ENCODE measurements around the gene SIPA1L2. TPM values are rescaled to one million over a fixed set of nuclear protein-coding genes. Genes with fewer than 3 reads are reported as not detected.

Gene SIPA1L2
- total and polyA plus RNA-seq, 10 of the 15 experiments (the other 5 are each of a cell fraction or from before 2014, with no cell fraction given) = 0.01 to 0.18 TPM; not detected in 8

GRCh38 chr1:232622981-232623380 is 7.0 kb downstream of the SIPA1L2 start:
- no peaks in the 10 kb centered on the region for H3K4me1 ChIP-seq (ENCODE audit: control insufficient read depth, insufficient read depth, low read length)
- no peaks in the 10 kb centered on the region for H3K36me3 ChIP-seq (ENCODE audit: control insufficient read depth in 2 of 2, insufficient read depth in 2 of 2, low read length in 1 of 2)
- H3K27ac ChIP-seq (ENCODE audit: control insufficient read depth, insufficient read depth) = no peak overlapping the region
- no peak overlapping the region for H3K4me3 ChIP-seq
- BruUV-seq (replicated peaks) = no TSS peak
- no peak for TF ChIP-seq CREB1 (IDR thresholded peaks at IDR 0.05; ENCODE audit: low read depth)
- TF ChIP-seq SPI1 (IDR thresholded peaks at IDR 0.05; ENCODE audit: borderline replicate concordance, insufficient read depth, low read depth, low read length) = no peak
- no peak for TF ChIP-seq ZSCAN29 (IDR thresholded peaks at IDR 0.05)
- no peak for TF ChIP-seq SMAD1 (IDR thresholded peaks at IDR 0.05; ENCODE audit: low read depth, partially characterized antibody)
- TF ChIP-seq RUNX3 (IDR thresholded peaks at IDR 0.05; ENCODE audit: low read length) = no peak
- no peak for TF ChIP-seq ZBTB33 (IDR thresholded peaks at IDR 0.05)
- TF ChIP-seq POLR2AphosphoS5 (IDR thresholded peaks at IDR 0.05; ENCODE audit: low read length) = no peak
- TF ChIP-seq FOXM1 (IDR thresholded peaks at IDR 0.05; ENCODE audit: low read depth, low read length) = no peak
- TF ChIP-seq ZNF217 (IDR thresholded peaks at IDR 0.05) = no peak
- TF ChIP-seq ETV6 (conservative IDR thresholded peaks at IDR 0.05 in 1 of 2, IDR thresholded peaks at IDR 0.05 in 1 of 2; ENCODE audit: borderline replicate concordance in 1 of 2, low read depth in 1 of 2) = no peak
- no peak for TF ChIP-seq ATF3 (IDR thresholded peaks at IDR 0.05; ENCODE audit: borderline replicate concordance, extremely low read depth, low read depth, low read length)
- TF ChIP-seq IRF3 (IDR thresholded peaks at IDR 0.05) = no peak
- DNase-seq (ENCODE audit: low read depth, low spot score) (no peak), ATAC-seq (no peak), FAIRE-seq (no peak)
- intact Hi-C loops (cut with micrococcal nuclease; ENCODE audit: unreplicated experiment) = loop anchor here (5.0 kb wide), 1 partner anchor 756 kb away; no protein-coding TSS in a partner anchor
- ChIA-PET RAD21 (ENCODE audit: unreplicated experiment) (no interaction called here), POLR2A (no interaction called here), SMC1A (ENCODE audit: uncharacterized antibody, unreplicated experiment) (no interaction called here), CTCF (no interaction called here)
- no peaks in the 10 kb centered on the region for H3K79me2 ChIP-seq (ENCODE audit: control insufficient read depth, insufficient read depth, low read length)
- 31% methylated on average over 8 of the region's 8 CpGs for WGBS (ENCODE audit: insufficient coverage, insufficient replicate concordance, low lambda C conversion rate, missing lambda C conversion rate)
- H3K9ac ChIP-seq (ENCODE audit: control insufficient read depth, insufficient read depth, low read length) = no peak overlapping the region
- no peaks in the 10 kb centered on the region for H4K20me1 ChIP-seq (ENCODE audit: control insufficient read depth, insufficient read depth)
- in situ Hi-C loops (cut with MboI) = no loop called here
- H3K4me2 ChIP-seq (ENCODE audit: control insufficient read depth, insufficient read depth) = no peak overlapping the region
- H2AFZ ChIP-seq (ENCODE audit: control insufficient read depth, low read depth, low read length) = no peak overlapping the region
- H3K9me3 ChIP-seq (replicated peaks; ENCODE audit: control insufficient read depth, insufficient read depth, low read length) = no peaks in the 10 kb centered on the region
- H3K27me3 ChIP-seq (replicated peaks in 1 of 2; ENCODE audit: control insufficient read depth in 2 of 2, insufficient read depth in 2 of 2, low read length in 1 of 2) = peaks cover 0 to 6% of the 10 kb centered on the region in 2 experiments; a peak in 2 of 4 replicates

Data from GM12878 (cell line).